PC-3 (cell line): Measurements from ENCODE around the gene NPAT. TPM values are rescaled to one million over a fixed set of nuclear protein-coding genes. Genes with fewer than 3 reads are reported as not detected.

Experiments
- ATAC-seq: fragments of 200-7000 bp; cut with Tn5 transposase; 2 replicates; pipeline ENCODE4 v1.9.1; 2020; ENCODE audit warnings: mild to moderate bottlenecking, moderate library complexity
- BruUV-seq: library from RNA; stranded (reverse); fragments of 400-500 nt; replicated peaks from 2 replicates; lab custom pipeline; 2021; lab: Mats Ljungman, UMichigan
- CTCF ChIA-PET: fragments of 300-600 bp; sonication (Branson Sonifier 250); formaldehyde crosslinking; loops from one replicate; lab custom pipeline; 2022; ENCODE audit warnings: antibody characterized with exemption; lab: Charles Lee
- POLR2A ChIA-PET: fragments of 300-600 bp; sonication (Branson Sonifier 250); formaldehyde crosslinking; loops from one replicate; lab custom pipeline; 2022; ENCODE audit warnings: antibody characterized with exemption; ENCODE audit not compliant: unreplicated experiment; lab: Charles Lee
- DNase-seq: peaks from one replicate; pipeline ENCODE4 v3.0.0-alpha.2; 2015
- H2AFZ ChIP-seq: fragments of 300-600 bp; sonication (generic); 2 replicates; pipeline ENCODE4 v1.6.0; 2016; ENCODE audit warnings: antibody characterized with exemption, low read length
- H3F3A ChIP-seq: fragments of 300-600 bp; sonication (generic); one replicate; pipeline ENCODE4 v1.6.0; 2017; ENCODE audit warnings: antibody characterized with exemption, low read length, control low read depth, mild to moderate bottlenecking; ENCODE audit not compliant: unreplicated experiment
- H3K27ac ChIP-seq: fragments of 300-600 bp; sonication (generic); 2 replicates; pipeline ENCODE4 v1.5.1; 2016; ENCODE audit warnings: mild to moderate bottlenecking, low read length
- H3K27me3 ChIP-seq: fragments of 300-600 bp; sonication (generic); 2 replicates; pipeline ENCODE4 v1.6.1; 2016; ENCODE audit warnings: low read length, mixed read lengths
- H3K36me3 ChIP-seq: fragments of 300-600 bp; sonication (generic); 2 replicates; pipeline ENCODE4 v1.6.1; 2016; ENCODE audit warnings: low read depth, mixed run types, low read length, mixed read lengths
- H3K4me1 ChIP-seq: fragments of 300-600 bp; sonication (generic); 2 replicates; pipeline ENCODE4 v1.5.1; 2016; ENCODE audit warnings: low read length; ENCODE audit not compliant: insufficient read depth
- H3K4me2 ChIP-seq: fragments of 300-600 bp; sonication (generic); 2 replicates; pipeline ENCODE4 v1.6.0; 2016; ENCODE audit warnings: low read length
- H3K4me3 ChIP-seq: fragments of 300-600 bp; sonication (generic); 2 replicates; pipeline ENCODE4 v1.5.1; 2016; ENCODE audit warnings: mild to moderate bottlenecking, low read length, mixed read lengths
- H3K79me2 ChIP-seq: fragments of 300-600 bp; sonication (generic); 2 replicates; pipeline ENCODE4 v1.6.1; 2017; ENCODE audit warnings: low read length, mixed read lengths
- H3K9ac ChIP-seq: fragments of 300-600 bp; sonication (generic); 2 replicates; pipeline ENCODE4 v1.6.0; 2016; ENCODE audit warnings: mild to moderate bottlenecking, low read length
- H3K9me2 ChIP-seq: fragments of 300-600 bp; sonication (generic); replicated peaks from 2 replicates; pipeline ENCODE4 v1.6.1; 2016; ENCODE audit warnings: mixed run types, low read length, mixed read lengths
- H3K9me3 ChIP-seq: fragments of 300-600 bp; sonication (generic); 2 replicates; pipeline ENCODE4 v1.6.1; 2016; ENCODE audit warnings: low read length, mixed read lengths
- H4K20me1 ChIP-seq: fragments of 300-600 bp; sonication (generic); 2 replicates; pipeline ENCODE4 v1.6.1; 2016; ENCODE audit warnings: low read length, mixed read lengths
- EZH2 ChIP-seq: fragments of 300-600 bp; sonication (generic); IDR thresholded peaks from one replicate; pipeline ENCODE4 v1.6.1; 2017; ENCODE audit warnings: antibody characterized with exemption, mild to moderate bottlenecking, low read length; ENCODE audit not compliant: unreplicated experiment
- EZH2phosphoT487 ChIP-seq: fragments of 300-600 bp; sonication (generic); IDR thresholded peaks from 2 replicates; pipeline ENCODE4 v1.6.1; 2018; ENCODE audit warnings: mild to moderate bottlenecking, antibody characterized with exemption, low read length, borderline replicate concordance
- intact Hi-C: fragments of 100-400 bp; cut with micrococcal nuclease; formaldehyde crosslinking; loops from 2 replicates; pipeline ENCODE4 v1.9.0; 2023
- total RNA-seq: library from RNA; depleted of rRNA; stranded (reverse); fragments of >200 nt; gene quantifications from 2 replicates; pipeline ENCODE4 v1.2.3, GENCODE V29; 2014
- TF ChIP-seq, protein P1 (sequence below): fragments of 300-600 bp; sonication (generic); conservative IDR thresholded peaks from 2 replicates; pipeline ENCODE4 v1.5.1; 2017; ENCODE audit warnings: antibody characterized with exemption, low read depth, mild to moderate bottlenecking, low read length

NPAT gene
- total RNA-seq, 1 experiment from 2014 or later: 19.6 TPM

DNA sequence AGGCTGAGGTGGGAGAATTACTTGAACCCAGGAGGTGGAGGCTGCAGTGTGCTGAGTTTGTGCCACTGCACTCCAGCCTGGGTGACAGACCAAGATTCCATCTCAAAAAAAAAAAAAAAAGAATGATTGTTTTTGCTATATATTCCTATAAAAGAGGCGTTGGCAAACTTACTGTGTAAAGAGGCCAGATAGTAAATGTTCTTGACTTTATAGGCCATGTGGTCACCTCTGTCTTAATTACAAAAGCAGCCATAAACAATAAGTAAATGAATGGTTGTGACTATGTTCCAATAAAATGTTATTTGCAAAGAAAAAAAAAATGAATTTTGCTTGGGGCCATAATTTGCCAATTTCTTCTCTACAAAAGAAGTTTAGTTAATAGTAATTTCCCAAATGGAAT lies 12.8 kb upstream of the NPAT start:
- Histone ChIP-seq H3K4me2 (no peak overlapping the region), H3K9ac (no peak overlapping the region), H3K9me3 (0 out of 2 replicates have a peak, but pooled peaks cover 6% of the 10 kb centered on the region), H2AFZ (no peak overlapping the region), H3K79me2 (no peaks in the 10 kb centered on the region), H3F3A (no peaks in the 10 kb centered on the region), H3K9me2 (no peaks in the 10 kb centered on the region), H4K20me1 (no peaks in the 10 kb centered on the region), H3K4me3 (no peak overlapping the region), H3K27ac (no peak overlapping the region), H3K36me3 (peaks cover 35% of the 10 kb centered on the region), H3K4me1 (no peaks in the 10 kb centered on the region), H3K27me3 (no peaks in the 10 kb centered on the region)
- ChIA-PET CTCF (no interaction called here), POLR2A (no interaction called here)
- TF ChIP-seq, protein P1, sequence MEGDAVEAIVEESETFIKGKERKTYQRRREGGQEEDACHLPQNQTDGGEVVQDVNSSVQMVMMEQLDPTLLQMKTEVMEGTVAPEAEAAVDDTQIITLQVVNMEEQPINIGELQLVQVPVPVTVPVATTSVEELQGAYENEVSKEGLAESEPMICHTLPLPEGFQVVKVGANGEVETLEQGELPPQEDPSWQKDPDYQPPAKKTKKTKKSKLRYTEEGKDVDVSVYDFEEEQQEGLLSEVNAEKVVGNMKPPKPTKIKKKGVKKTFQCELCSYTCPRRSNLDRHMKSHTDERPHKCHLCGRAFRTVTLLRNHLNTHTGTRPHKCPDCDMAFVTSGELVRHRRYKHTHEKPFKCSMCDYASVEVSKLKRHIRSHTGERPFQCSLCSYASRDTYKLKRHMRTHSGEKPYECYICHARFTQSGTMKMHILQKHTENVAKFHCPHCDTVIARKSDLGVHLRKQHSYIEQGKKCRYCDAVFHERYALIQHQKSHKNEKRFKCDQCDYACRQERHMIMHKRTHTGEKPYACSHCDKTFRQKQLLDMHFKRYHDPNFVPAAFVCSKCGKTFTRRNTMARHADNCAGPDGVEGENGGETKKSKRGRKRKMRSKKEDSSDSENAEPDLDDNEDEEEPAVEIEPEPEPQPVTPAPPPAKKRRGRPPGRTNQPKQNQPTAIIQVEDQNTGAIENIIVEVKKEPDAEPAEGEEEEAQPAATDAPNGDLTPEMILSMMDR: no peak
- TF ChIP-seq EZH2: no peak
- DNase-seq (no peak), ATAC-seq (peak; percentile 65)
- BruUV-seq: no TSS peak
- intact Hi-C loops: no loop called here

- no peaks in the 10 kb centered on the region for H3F3A ChIP-seq
- ChIA-PET CTCF (no interaction called here), POLR2A (no interaction called here)
- ATAC-seq (no peak), DNase-seq (no peak)
- no TSS peak for BruUV-seq
- no peak for TF ChIP-seq EZH2
- no peak for TF ChIP-seq EZH2phosphoT487
- TF ChIP-seq, protein P1: no peak
- no peak overlapping the region for H3K4me3 ChIP-seq
- intact Hi-C loops: no loop called here
- 0 out of 2 replicates have a peak, but pooled peaks cover 6% of the 10 kb centered on the region for H3K9me3 ChIP-seq
- no peak overlapping the region for H3K9ac ChIP-seq
- H3K4me2 ChIP-seq: no peak overlapping the region
- no peaks in the 10 kb centered on the region for H4K20me1 ChIP-seq
- H3K9me2 ChIP-seq: no peaks in the 10 kb centered on the region
- H2AFZ ChIP-seq: no peak overlapping the region
- no peaks in the 10 kb centered on the region for H3K27me3 ChIP-seq
- no peaks in the 10 kb centered on the region for H3K79me2 ChIP-seq
- no peak overlapping the region for H3K27ac ChIP-seq
- H3K4me1 ChIP-seq: no peaks in the 10 kb centered on the region
- peaks cover 40% of the 10 kb centered on the region for H3K36me3 ChIP-seq
These were observed 11.0 kb upstream of the NPAT start for GRCh38 chr11:108233277-108233945.

DNA sequence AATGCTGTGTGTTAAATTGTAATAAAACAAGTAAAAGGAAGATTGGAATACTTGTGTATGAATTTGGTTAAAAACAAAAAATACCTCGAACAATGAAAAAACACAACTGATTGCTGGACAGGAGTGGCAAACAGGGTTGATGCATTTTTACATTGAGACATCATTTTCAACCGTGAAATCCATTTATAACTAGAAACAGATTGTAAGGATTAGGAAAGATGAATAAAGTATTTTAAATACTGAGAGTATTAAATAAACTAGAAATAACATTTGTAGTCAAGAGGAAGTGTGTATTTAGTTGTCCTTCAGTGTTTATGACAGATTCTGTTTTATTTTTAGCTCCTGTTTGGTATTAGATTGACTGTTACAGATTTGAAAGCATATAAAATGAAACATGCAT lies 5.8 kb upstream of the NPAT start:
- no peaks in the 10 kb centered on the region for H3F3A ChIP-seq
- POLR2A ChIA-PET: no interaction called here
- H3K36me3 ChIP-seq: peaks cover 19% of the 10 kb centered on the region
- H3K27ac ChIP-seq: no peak overlapping the region
- no peak overlapping the region for H2AFZ ChIP-seq
- no peak overlapping the region for H3K4me2 ChIP-seq
- H3K4me1 ChIP-seq: peaks cover 18% of the 10 kb centered on the region
- ATAC-seq: no peak
- peaks cover 34% of the 10 kb centered on the region for H3K79me2 ChIP-seq
- no peaks in the 10 kb centered on the region for H3K9me2 ChIP-seq
- BruUV-seq: no TSS peak
- no peaks in the 10 kb centered on the region for H4K20me1 ChIP-seq
- no peaks in the 10 kb centered on the region for H3K27me3 ChIP-seq
- intact Hi-C loops: no loop called here
- H3K4me3 ChIP-seq: no peak overlapping the region
- CTCF ChIA-PET: no interaction called here
- H3K9me3 ChIP-seq: no peaks in the 10 kb centered on the region
- no peak overlapping the region for H3K9ac ChIP-seq
- no peak for DNase-seq
- TF ChIP-seq, protein P1: no peak
- TF ChIP-seq EZH2phosphoT487 (no peak), EZH2 (no peak)
